Chondrocyte (in vitro differentiated cells): ENCODE measurements around the gene ABCC3. TPM values are rescaled to one million over a fixed set of nuclear protein-coding genes. Genes with fewer than 3 reads are reported as not detected.
A peak's percentile ranks its signal among the peaks of the same experiment; 100 is the strongest.

Source experiments
- DNase-seq: peaks from one replicate; pipeline ENCODE4 v3.0.0; 2021; ENCODE audit warnings: mixed read lengths, low spot score
- H3K27ac Mint-ChIP-seq: one replicate; pipeline ENCODE4 v1.8.0; 2021; ENCODE audit warnings: mild to moderate bottlenecking, moderate library complexity, mixed read lengths; ENCODE audit not compliant: unreplicated experiment
- H3K27me3 Mint-ChIP-seq: 2 replicates; pipeline ENCODE4 v1.8.0; 2021; ENCODE audit warnings: low read depth, mixed read lengths
- H3K36me3 Mint-ChIP-seq: 2 replicates; pipeline ENCODE4 v1.8.0; 2021; ENCODE audit warnings: low read depth, mixed read lengths
- H3K4me1 Mint-ChIP-seq: 2 replicates; pipeline ENCODE4 v1.8.0; 2021; ENCODE audit warnings: low read depth, mild to moderate bottlenecking, mixed read lengths
- H3K4me3 Mint-ChIP-seq: one replicate; pipeline ENCODE4 v1.8.0; 2021; ENCODE audit warnings: mild to moderate bottlenecking, moderate library complexity, mixed read lengths; ENCODE audit not compliant: unreplicated experiment
- H3K9me3 Mint-ChIP-seq: 2 replicates; pipeline ENCODE4 v1.8.0; 2021; ENCODE audit warnings: low read depth, mixed read lengths
- total RNA-seq: library from RNA; stranded (reverse); gene quantifications from 3 replicates; pipeline ENCODE4 v1.2.1, GENCODE V29; 2021
- TF ChIP-seq, protein P1 (sequence below): fragments of 200-600 bp; sonication (generic); IDR thresholded peaks from 2 replicates; pipeline ENCODE4 v1.5.0; 2021; ENCODE audit warnings: antibody characterized with exemption, mild to moderate bottlenecking, moderate library complexity

ABCC3 gene
- total RNA-seq, 1 donor from 2014 or later = 2.8 TPM

DNA sequence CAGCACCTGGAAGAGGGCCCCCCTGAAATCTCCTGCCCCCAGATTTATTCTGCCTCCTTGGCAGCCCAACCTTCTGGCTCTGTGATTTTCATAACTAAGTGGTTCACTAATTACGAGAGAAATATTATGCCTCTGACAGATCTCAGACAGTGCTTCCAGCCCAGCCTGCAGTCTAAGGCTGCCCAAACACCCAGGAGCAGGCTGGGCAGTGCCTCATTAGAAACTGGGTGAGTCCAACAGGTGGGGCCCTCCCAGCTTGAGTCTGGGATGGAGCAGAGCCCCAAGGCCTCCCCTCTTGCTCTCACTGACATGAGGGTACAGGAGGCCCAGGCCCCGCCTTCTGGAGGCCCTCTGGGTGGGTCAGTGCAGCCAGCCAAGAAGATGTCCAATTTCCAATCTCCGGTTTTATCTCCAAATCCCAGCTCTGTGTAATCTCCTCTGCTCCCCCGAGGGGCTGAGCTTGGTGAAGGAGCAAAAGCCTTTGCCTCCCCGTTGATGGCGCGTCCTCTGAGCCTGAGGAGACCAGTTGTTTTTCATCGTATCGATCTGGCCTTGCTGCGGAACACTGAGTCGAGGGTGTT is 20.1 kb upstream of the ABCC3 start:
- Mint-ChIP-seq H3K9me3 (no peaks in the 10 kb centered on the region), H3K4me1 (peaks cover 11% of the 10 kb centered on the region), H3K36me3 (no peaks in the 10 kb centered on the region), H3K27ac (no peak overlapping the region), H3K4me3 (no peak overlapping the region), H3K27me3 (peaks cover 2% of the 10 kb centered on the region)
- TF ChIP-seq, protein P1, sequence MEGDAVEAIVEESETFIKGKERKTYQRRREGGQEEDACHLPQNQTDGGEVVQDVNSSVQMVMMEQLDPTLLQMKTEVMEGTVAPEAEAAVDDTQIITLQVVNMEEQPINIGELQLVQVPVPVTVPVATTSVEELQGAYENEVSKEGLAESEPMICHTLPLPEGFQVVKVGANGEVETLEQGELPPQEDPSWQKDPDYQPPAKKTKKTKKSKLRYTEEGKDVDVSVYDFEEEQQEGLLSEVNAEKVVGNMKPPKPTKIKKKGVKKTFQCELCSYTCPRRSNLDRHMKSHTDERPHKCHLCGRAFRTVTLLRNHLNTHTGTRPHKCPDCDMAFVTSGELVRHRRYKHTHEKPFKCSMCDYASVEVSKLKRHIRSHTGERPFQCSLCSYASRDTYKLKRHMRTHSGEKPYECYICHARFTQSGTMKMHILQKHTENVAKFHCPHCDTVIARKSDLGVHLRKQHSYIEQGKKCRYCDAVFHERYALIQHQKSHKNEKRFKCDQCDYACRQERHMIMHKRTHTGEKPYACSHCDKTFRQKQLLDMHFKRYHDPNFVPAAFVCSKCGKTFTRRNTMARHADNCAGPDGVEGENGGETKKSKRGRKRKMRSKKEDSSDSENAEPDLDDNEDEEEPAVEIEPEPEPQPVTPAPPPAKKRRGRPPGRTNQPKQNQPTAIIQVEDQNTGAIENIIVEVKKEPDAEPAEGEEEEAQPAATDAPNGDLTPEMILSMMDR = no peak
- DNase-seq = no peak

DNA sequence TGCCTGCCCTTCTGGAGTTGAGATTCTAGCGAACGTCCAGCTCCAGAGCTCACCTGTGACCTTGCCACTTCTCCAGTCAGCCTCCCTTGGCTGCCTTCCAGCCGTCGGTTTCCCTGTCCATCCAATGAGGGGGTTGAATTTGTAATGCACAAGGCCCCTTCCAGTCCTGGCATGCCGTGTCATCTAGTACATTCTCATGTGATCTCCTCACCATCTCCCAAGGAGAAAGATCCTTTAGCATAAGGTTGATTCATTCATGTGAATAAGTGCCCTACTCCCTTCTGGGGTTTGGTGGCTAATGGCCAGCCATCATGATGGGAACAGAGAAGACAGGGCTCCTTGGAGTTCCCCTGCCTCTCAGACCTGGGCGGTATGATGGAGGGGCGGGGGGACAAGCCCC is 18.9 kb upstream of the ABCC3 start:
- no peak for DNase-seq
- Mint-ChIP-seq H3K27me3 (peaks cover 2% of the 10 kb centered on the region), H3K9me3 (no peaks in the 10 kb centered on the region), H3K4me3 (no peak overlapping the region), H3K27ac (no peak overlapping the region), H3K36me3 (no peaks in the 10 kb centered on the region), H3K4me1 (peaks cover 11% of the 10 kb centered on the region)
- TF ChIP-seq, protein P1 = no peak

DNA sequence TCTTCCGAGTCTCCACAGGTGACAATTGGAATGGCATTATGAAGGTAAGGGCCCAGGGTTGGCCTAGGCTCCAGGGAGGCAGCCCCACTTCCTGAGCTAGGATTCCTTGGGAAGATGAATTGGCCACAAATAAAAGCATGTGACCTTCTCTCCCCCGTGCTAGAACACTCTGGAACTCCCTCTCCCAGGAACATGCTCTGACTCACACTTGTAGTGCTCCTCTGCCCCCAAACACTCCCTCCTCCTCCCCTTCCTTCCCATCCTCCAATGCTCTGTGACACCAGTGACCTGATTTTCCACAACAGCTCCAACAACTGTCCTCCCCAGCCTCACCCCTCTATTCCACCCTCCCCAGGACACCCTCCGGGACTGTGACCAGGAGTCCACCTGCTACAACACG is 16.4 kb upstream of the ABCC3 start:
- DNase-seq = no peak
- Mint-ChIP-seq H3K27ac (no peak overlapping the region), H3K4me1 (peaks cover 11% of the 10 kb centered on the region), H3K36me3 (no peaks in the 10 kb centered on the region), H3K4me3 (no peak overlapping the region), H3K9me3 (no peaks in the 10 kb centered on the region), H3K27me3 (peaks cover 7% of the 10 kb centered on the region)
- TF ChIP-seq, protein P1 = no peak

DNA sequence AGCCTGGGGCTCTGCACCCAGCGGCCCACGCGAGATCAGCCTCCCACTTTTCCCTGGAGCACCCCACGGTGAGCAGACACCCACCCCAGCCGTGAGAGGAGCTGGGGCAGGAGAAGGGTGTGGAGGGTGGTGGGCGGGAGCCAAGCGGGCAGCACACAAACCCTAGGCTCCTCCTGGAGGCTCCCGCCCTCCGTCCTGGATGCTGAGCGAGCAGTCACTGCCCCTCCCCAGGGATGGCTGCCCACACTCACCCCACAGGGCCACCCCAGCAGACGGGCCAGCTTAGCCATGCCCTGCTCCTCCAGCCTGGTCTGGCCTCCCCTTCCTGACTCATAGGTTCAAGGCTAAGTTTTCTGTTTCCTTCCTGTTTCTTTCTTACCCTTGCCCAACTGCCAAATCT is 15.7 kb upstream of the ABCC3 start:
- no peaks in the 10 kb centered on the region for H3K9me3 Mint-ChIP-seq
- H3K27me3 Mint-ChIP-seq = peaks cover 7% of the 10 kb centered on the region
- no peak overlapping the region for H3K4me3 Mint-ChIP-seq
- no peaks in the 10 kb centered on the region for H3K36me3 Mint-ChIP-seq
- TF ChIP-seq, protein P1 = no peak
- DNase-seq = no peak
- H3K27ac Mint-ChIP-seq = no peak overlapping the region
- H3K4me1 Mint-ChIP-seq = peaks cover 11% of the 10 kb centered on the region

DNA sequence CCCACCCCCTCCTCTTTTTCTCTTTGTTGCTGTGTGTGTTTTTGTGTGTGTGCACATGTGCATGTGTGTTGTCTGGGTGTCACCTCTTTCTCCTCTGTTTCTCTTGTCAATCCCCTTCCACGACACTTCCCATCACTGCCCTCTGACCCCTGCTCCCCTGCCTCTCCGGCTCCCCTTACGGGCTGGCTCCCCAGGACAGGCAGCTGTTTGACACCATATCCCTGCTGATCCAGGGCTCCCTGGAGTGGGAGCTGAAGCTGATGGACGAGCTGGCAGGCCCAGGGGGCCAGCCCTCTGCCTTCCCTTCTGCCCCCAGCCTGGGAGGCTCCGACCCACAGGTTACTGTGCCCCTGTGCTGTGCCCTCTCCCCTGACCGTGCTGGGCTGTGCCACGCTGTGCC is 15.2 kb upstream of the ABCC3 start:
- H3K27me3 Mint-ChIP-seq = peaks cover 7% of the 10 kb centered on the region
- peak overlapping the region; percentile 51 for H3K27ac Mint-ChIP-seq
- H3K9me3 Mint-ChIP-seq = no peaks in the 10 kb centered on the region
- DNase-seq = no peak
- no peak overlapping the region for H3K4me3 Mint-ChIP-seq
- H3K36me3 Mint-ChIP-seq = no peaks in the 10 kb centered on the region
- TF ChIP-seq, protein P1 = no peak
- H3K4me1 Mint-ChIP-seq = peaks cover 11% of the 10 kb centered on the region
